Pons (tissue), 1 donor: ENCODE results near the gene TRAPPC4.
A peak's percentile ranks its signal among the peaks of the same experiment; 100 is the strongest.
"Not testable (repeated sequence)": the region's sequence is repeated elsewhere in the genome, so short reads cannot be mapped to it uniquely, and the experiment has no call there.

ENCODE experiments used
- DNase-seq: peaks from one replicate; pipeline ENCODE4 v3.0.0-alpha.2; 2016; ENCODE audit warnings: low spot score

TRAPPC4 gene, protein sequence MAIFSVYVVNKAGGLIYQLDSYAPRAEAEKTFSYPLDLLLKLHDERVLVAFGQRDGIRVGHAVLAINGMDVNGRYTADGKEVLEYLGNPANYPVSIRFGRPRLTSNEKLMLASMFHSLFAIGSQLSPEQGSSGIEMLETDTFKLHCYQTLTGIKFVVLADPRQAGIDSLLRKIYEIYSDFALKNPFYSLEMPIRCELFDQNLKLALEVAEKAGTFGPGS

DNA sequence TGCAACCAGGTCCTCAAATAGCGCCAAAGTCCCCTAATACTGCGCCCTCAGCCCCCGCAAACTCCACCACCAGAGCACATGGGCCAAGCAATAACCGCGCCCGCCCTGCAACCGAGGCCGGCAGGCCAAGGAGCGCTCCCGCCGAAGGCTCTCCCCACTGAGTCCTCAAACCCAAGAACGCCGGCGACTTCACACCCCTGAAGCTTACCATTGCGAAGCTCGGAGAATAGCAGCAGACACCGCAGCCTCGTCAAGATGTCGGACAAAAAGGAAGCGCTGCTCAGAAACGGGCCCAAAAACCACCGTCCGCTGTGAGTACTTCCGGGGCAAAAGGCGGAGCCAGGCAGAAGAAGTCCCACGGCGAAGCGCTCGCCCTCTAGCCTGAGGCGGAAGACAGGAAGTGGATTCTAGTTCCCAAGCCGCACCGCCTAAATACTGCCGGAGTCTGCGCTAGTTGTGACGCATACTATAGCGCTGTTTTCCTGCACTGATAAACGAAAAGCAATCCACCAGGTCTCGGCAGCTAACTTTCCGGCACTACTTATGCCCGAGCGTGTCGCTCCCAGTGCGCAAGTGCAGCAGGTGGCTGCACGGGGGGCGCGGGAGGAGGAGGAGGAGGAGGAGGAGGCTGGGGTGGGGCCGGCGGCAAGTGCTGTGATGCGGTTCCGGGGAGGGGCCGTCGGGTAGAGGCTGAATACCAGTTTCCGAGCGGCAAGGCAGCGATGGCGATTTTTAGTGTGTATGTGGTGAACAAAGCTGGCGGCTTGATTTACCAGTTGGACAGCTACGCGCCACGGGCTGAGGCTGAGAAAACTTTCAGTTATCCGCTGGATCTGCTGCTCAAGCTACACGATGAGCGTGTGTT, at the start of gene TRAPPC4, which contains the start of gene RPS25:
TRAPPC4 (plus strand) TSS at position 693 of the 865 bp plus-strand sequence; CDS start at position 723, 30 bp downstream.
RPS25 (minus strand) TSS at position 270 of the 865 bp plus-strand sequence; CDS start at position 211, 59 bp downstream.
- DNase-seq, result peak; percentile 98

DNA sequence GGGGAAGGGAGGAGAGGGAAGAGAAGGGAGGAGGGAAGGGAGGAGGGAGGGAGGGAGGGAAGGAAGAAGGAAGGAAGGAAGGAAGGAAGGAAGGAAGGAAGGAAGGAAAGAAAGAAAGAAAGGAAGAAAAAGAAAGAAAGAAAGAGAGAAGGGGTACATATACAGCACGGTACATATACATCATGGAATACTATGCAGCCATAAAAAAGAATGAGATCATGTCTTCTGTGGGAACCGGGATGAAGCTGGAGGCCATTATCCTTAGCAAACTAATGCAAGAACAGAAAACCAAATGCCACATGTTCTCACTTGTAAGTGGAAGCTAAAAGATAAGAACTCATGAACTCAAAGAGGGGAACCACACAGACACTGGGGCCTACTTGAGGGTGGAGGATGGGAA, 49.1 kb upstream of the TRAPPC4 start:
- DNase-seq, result not testable (repeated sequence)

DNA sequence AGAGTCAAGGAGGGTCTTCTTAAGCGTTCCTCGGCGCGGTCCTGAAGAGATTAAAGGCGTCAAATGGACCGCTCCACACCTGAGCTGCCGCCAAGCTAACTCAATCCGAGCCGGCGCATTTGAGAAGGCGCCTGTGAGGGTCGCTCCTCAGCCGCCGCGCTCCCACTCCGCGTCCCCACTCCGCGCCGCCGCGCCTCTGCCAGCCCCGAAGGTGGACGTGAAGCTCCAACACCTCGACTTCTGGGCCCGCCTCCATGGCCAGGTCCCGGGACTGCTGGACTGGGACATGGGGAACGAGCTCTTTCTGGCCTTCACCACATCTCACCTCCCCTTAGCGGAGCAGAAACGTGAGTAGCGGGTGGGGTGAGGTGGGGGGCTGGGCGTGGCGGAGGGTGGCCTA, 46.9 kb upstream of the TRAPPC4 start, which contains the start of gene FOXR1:
FOXR1 (plus strand) TSS at position 116 of the 400 bp plus-strand sequence; CDS start at position 287, 171 bp downstream.
- no peak for DNase-seq

DNA sequence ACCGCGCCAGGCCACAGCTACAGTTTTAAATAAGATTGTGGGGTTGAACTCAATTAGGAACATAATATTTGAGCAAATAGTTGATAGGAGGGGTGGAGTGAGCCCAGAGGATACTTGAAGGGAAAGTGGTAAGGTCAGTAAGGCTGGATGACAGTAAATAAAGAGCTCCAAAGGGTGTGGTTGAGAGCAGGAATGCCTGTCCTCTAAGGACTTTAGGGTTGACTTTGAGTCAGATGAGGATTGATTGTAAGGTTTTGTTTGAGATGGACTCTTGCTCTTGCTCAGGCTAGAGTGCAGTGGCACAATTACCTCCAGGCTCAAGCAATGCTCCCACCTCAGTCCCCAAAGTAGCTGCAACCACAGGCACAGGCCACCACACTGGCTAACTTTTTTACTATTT, 44.6 kb upstream of the TRAPPC4 start:
- no peak for DNase-seq

DNA sequence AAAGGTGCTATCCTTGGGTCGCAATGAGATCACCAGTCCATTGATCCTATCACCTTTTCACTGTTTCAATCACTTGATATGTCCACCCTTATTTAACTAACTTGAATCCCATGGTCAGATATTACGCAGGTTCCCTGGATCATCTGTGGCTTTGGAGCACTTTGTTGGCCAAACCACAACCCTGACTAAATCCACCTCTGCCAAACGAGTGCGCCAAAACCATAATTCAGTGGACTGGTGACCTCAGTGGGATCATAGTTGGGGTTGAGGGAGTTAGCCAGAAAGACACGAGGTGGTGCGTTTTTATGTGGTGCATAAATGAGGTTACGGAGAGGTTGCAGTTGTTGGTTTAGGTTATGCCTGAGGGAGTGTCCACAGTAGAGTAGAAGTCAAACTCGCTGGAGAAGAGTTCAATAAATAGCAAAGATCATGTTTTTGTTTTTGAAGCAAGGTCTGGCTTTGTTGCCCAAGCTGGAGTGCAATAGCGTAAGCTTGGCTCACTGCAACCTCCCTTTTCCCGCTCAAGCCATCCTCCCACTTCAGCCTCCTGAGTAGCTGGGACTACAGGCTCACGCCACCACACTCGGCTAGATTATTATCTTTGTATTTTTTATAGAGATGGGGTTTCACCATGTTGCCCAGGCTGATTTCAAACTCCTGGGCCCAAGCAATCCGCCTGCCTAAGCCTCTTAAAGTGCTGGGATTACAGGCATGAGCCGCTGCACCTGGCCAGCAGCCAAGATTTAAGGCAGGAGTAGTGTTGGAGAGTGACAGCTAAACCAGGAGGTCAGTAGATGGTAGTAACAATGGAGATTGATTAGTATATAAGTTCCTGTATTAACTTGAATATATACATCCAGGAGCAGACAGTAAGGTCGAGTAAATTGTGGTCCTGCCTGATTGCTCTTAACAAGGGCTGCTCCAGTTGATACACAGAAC, 42.5 kb upstream of the TRAPPC4 start:
- no peak for DNase-seq

DNA sequence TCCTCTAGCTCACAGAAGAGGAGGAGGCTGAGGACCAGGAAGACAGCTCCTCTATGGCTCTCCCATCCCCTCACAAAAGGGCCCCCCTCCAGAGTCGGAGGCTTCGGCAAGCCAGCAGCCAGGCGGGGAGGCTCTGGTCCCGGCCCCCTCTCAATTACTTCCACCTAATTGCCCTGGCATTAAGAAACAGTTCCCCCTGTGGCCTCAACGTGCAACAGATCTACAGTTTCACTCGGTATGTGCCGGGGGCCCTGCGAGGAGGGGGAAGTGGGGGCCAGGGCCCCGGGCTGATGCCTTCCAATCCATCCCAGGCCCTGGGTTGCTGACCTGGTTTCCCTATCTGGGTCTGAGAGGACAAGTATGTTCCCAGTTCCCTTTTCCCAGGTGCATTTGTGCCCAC, 39.1 kb upstream of the TRAPPC4 start:
- no peak for DNase-seq

DNA sequence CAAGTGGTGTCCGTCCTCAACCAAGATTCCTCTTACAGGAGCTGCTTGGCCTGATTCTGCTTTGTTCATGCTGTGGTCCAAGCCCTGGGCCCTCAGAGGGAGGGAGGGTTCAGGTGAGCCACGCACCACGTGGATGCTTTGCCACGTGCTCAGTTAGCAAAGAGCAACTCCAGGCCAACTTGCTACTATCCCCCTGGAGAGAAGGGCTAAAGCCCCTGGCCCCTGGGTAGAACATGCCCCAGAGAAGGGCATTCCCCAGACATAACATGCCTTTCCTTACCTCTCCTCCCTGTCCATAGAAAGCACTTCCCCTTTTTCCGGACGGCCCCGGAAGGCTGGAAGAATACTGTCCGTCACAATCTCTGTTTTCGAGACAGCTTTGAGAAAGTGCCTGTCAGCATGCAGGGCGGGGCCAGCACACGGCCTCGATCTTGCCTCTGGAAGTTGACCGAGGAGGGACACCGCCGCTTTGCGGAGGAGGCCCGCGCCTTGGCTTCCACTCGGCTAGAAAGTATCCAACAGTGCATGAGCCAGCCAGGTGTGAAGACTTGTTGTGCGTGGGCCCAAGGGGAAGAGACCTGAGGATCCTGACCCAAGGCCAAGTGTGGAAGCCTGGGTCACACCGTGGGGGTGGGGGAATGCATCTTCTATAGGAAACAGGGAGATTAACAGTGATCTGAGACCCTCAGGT, 38.2 kb upstream of the TRAPPC4 start:
- peak; percentile 46 for DNase-seq

DNA sequence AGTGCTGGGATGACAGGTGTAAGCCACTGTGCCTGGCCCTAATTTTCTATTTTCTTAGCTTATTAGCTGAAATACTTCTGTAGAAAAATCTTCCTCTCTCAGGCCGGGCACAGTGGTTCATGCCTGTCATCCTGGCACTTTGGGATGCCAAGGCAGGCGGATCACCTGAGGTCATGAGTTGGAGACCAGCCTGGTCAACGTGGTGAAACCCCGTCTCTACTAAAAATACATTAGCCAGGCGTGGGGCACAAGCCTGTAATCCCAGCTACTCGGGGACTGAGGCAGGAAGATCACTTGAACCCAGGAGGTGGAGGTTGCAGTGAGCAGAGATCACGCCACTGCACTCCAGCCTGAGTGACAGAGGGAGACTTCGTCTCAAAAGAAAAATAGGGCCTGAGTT, 34.2 kb upstream of the TRAPPC4 start:
- not testable (repeated sequence) for DNase-seq

DNA sequence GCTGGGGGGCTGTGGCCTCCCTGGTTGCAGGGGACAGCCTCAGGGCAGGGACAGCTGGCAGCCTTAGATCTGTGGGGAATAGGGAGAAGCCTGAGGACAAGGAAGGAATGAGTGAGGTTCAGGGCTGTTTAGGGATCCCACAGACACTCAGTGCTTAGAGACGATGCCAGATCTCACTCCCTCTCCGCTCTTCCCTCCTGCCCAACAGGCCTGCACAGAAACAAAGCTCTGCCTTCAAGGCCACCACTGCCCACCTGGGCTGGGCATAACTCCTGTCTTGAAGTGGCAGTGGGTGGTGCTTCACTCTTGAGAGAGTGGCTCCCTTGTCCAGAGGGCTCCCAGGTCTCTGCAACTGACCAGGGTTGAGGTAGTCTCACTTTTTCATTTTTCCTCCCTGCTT, 33.7 kb upstream of the TRAPPC4 start:
- no peak for DNase-seq

DNA sequence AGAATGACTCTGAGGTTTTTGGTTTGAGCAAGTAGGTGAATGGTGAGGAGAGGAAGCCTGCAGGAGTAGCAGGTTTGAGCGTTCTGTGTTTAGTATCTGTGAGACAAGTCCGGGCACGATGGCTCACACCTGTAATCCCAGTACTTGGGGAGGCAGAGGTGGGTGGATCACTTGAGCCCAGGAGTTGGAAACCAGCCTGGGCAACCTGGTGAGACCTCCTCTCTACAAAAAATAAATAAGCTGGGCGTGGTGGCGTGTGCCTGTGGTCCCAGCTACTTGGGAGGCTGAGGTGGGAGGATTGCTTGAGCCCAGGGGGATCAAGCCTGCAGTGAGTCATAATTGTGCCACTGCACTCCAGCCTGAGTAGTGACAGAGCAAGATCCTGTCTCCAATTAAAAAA, 30.3 kb upstream of the TRAPPC4 start:
- DNase-seq, result no peak

DNA sequence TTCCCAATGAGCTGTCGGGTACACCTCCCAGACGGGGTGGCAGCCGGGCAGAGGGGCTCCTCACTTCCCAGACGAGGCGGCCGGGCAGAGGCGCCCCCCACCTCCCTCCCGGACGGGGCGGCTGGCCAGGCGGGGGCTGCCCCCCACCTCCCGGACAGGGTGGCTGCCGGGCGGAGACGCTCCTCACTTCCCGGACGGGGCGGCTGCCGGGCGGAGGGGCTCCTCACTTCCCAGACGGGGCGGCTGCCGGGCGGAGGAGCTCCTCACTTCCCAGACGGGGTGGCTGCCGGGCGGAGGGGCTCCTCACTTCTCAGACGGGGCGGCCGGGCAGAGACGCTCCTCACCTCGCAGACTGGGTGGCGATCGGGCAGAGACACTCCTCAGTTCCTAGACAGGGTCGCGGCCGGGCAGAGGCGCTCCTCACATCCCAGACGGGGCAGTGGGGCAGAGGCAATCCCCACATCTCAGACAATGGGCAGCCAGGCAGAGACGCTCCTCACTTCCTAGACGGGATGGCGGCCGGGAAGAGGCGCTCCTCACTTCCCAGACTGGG, 27.0 kb upstream of the TRAPPC4 start:
- not testable (repeated sequence) for DNase-seq

DNA sequence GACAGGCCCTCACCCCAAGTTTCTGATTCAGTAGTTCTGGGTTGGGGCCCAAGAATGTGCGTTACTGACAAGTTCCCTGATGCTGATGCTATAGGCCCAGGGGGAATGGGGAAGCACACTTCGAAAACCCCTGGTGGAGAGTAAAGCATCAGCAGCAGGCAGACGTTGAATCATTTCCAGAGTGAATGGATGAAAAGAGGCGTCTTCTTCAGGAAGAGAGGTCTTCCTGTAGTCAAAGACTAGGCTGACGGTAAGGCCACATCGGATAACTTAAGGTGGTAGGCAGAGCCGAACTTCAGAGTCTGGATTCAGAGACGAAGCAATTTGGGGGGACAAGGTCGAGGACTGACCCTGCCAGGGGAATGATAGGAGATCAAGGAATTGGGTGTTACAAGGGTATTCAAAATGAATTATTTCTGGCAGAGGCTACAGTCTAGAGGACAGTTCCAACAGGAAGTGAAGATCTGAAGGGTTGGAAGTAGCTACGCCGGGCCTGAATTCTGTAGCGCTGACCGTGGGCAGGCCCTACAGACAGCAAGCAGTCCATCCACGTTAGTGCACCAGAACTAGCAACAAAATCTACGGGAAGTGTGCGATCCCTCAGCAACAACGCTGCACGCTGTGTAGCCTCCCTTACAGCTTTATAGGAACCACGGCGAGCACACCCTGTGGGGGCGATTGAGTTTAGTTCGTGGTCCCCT, 21.5 kb upstream of the TRAPPC4 start:
- no peak for DNase-seq

DNA sequence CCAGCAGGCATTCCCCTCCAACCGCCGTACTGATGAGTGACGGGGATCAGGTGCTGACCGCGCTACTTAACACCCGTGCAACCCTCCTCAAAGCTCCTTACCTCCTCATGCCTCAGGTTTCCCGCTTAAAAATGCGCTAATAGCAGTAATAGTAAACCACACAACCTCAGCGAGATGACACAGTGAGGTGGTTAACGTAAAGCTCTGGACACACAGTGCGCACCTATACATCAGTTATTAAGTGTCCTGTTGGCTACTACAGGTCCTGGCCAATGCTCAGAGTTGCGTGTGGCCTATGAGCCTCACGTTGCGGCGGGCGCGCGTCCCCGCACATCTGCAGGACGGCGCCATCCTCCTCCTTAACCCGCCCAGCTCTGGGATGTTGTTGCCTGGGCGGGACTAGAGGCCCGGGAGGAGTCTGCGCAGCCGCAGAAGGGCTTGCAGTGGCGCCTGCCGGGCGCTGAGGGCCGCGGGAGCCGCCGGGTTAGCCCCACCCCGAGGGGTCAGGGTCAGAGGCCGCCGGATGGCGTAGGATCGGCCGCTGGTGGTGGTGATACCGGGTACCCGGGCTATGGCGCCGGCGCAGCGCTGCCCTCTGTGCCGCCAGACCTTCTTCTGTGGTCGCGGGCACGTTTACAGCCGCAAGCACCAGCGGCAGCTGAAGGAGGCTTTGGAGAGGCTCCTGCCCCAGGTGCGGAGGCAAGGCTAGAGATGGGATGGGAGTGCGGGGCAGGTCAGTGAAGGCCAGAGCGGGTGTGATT, 20.8 kb upstream of the TRAPPC4 start, which contains the start of gene CENATAC:
CENATAC (plus strand) TSS at position 512 of the 761 bp plus-strand sequence; CDS start at position 572, 60 bp downstream.
- peak; percentile 97 for DNase-seq

DNA sequence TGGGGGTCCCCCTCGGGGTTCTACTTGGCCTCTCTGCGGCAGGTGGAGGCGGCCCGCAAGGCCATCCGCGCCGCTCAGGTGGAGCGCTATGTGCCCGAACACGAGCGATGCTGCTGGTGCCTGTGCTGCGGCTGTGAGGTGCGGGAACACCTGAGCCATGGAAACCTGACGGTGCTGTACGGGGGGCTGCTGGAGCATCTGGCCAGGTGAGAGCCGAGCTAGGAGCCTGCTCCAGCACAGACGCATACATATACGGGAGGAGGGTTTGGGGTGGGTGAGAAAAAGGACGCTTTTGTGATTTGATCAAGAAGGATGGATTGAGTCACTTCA, 20.2 kb upstream of the TRAPPC4 start:
- DNase-seq, result no peak

DNA sequence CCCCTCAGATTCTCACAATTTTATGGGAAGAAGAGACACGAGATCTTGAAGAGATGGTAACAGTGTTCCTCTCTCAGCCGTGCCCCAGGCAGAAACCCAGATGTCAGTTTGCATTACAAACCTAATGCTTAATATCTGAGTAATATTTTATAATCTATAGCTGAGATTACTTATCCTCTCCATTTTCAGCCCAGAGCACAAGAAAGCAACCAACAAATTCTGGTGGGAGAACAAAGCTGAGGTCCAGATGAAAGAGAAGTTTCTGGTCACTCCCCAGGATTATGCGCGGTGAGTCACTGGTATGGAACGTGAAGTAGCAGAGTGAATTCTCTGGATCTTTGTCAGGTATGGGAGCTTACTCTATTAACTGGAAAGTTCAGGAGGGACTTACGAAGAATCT, 19.7 kb upstream of the TRAPPC4 start:
- DNase-seq, result no peak

DNA sequence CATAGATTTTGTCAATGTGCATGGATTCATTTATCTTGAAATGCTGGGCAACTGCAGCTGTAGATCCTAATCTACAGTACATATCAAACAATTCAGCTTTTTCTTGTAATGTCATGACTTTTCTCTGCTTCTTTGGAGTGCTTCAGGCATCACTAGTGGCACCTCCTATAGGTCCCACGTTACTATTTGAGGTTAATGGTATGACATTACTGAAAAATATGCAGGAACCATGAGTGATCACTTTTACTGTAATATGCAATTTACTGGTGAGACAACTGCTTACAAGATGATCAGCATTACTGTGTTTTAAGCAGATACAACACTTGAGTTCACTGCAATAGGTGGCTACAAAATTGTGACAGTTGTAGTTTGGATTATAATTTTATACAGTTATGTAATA, 17.7 kb upstream of the TRAPPC4 start:
- no peak for DNase-seq

DNA sequence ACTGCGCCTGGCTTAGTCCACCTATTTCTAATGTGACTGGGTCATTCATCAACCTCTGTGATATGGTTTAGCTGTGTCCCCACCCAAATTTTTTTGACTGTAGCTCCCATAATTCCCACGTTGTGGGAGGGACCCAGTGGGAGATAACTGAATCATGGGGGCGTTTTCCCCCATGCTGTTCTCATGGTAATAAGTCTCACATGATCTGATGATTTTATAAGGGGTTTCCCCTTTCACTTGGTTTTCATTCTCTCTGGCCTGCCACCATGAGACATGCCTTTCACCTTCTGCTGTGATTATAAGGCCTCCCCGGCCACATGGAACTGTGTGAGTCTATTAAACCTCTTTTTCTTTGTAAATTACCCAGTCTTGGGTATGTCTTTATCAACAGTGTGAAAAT, 11.9 kb upstream of the TRAPPC4 start:
- no peak for DNase-seq

DNA sequence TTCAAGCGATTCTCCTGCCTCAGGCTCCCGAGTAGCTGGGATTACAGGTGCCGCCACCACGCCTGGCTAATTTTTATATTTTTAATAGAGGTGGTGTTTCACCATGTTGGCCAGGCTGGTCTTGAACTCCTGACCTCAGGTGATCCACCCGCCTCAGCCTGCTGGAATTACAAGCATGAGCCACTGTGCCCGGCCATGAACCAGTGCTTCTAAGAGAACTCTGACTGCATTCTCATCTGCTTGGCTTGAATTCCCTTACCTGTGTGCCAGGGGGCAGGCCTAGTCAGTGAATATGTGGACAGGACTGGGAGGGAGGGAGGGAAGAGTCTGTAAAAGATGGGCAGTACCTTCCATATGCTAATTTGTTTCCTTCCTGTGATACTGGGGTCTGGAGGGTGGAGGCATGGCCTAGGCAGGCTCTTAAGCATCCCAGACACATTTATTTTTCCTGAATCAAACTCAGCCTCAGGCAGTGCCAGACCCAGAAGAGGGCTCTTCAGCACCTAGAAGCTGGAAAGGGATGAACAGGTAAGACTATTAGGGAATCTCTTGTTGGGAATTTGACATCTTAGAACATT, 7.0 kb upstream of the TRAPPC4 start:
- DNase-seq, result no peak

DNA sequence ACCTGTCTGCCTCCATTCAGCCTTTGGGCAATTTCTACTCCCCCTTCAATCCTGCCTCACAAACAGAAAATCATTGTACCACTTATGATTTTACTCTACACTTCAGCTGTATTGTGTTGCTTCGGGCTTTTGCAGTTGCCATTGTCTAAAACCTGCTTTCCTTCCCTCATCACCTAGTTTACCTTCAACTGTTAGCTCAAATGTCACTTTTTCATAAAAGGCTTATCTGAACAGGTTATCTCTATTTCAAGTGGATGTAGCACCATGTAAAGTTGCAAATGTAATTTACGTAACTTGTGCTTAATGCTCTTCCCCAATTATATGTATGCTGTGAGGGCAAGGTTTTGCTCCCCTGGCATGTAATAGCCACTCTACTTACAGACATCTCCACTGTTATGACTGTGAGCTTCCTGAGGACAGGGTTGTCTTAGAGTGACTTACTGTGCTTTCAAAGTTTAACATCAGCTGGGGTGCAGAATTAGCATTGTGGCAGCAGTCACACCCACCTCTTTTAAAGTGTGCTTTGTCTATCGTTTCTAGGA, 5.9 kb upstream of the TRAPPC4 start:
- no peak for DNase-seq
